UCSD-AML1 (cell line): Measurements from ENCODE around the gene CD300E.
A peak's percentile ranks its signal among the peaks of the same experiment; 100 is the strongest.

Experiments
- DNase-seq: peaks from one replicate; lab custom pipeline; 2025; ENCODE audit not compliant: unreplicated experiment; lab: John Stamatoyannopoulos, UW

Gene CD300E

GRCh38 chr17:74623693-74624093 is at the start of gene CD300E:
TSS of gene CD300E (minus strand) at chr17:74623738. CDS start at chr17:74623621, 117 bp downstream.
- DNase-seq: no peak

- peak; percentile 86 for DNase-seq
These were observed 47.7 kb upstream of the CD300E start for GRCh38 chr17:74671031-74671771.

GRCh38 chr17:74670329-74670728 is 46.8 kb upstream of the CD300E start:
- no peak for DNase-seq

GRCh38 chr17:74663561-74663960 is 40.0 kb upstream of the CD300E start:
- DNase-seq: no peak

- no peak for DNase-seq
These were observed 36.4 kb upstream of the CD300E start for GRCh38 chr17:74659889-74660288.

GRCh38 chr17:74658620-74659019 is 35.1 kb upstream of the CD300E start:
- no peak for DNase-seq

- DNase-seq: no peak
These were observed 31.2 kb upstream of the CD300E start for GRCh38 chr17:74654742-74655141.

- no peak for DNase-seq
These were observed 28.5 kb upstream of the CD300E start for GRCh38 chr17:74652020-74652419.

GRCh38 chr17:74649909-74650308 is 26.4 kb upstream of the CD300E start:
- no peak for DNase-seq

GRCh38 chr17:74647871-74648672 is 24.5 kb upstream of the CD300E start:
- DNase-seq: no peak

- no peak for DNase-seq
These were observed 22.7 kb upstream of the CD300E start for GRCh38 chr17:74646231-74646630.

- DNase-seq: no peak
These were observed 21.5 kb upstream of the CD300E start for GRCh38 chr17:74645010-74645409.

GRCh38 chr17:74644419-74644818 is 20.9 kb upstream of the CD300E start:
- no peak for DNase-seq

- no peak for DNase-seq
These were observed 20.3 kb upstream of the CD300E start for GRCh38 chr17:74643826-74644225.

GRCh38 chr17:74642995-74643394 is 19.5 kb upstream of the CD300E start:
- DNase-seq: no peak

GRCh38 chr17:74642556-74642955 is 19.0 kb upstream of the CD300E start:
- no peak for DNase-seq

- no peak for DNase-seq
These were observed 18.4 kb upstream of the CD300E start for GRCh38 chr17:74641958-74642298.

GRCh38 chr17:74641224-74641957 is 17.9 kb upstream of the CD300E start:
- DNase-seq: no peak

- peak; percentile 31 for DNase-seq
These were observed 16.2 kb upstream of the CD300E start for GRCh38 chr17:74639704-74640151.

GRCh38 chr17:74637926-74638325 is 14.4 kb upstream of the CD300E start:
- DNase-seq: no peak

GRCh38 chr17:74637265-74637664 is 13.7 kb upstream of the CD300E start:
- DNase-seq: no peak
